Prostate gland (tissue), 2 donors: ENCODE data around the gene RTN1.
A peak's percentile ranks its signal among the peaks of the same experiment; 100 is the strongest.

Experiments used
- CTCF ChIP-seq, 4 experiments: fragments of 200-600 bp in 2 of 4; fragments of 450-650 bp in 2 of 4; sonication (generic) in 2 of 4; IDR thresholded peaks; 1 replicate in 3 of 4; 2 replicates in 1 of 4; pipeline ENCODE4 v1.5.1; 2016 to 2019; ENCODE audit warnings: antibody characterized with exemption in 4 of 4, mild to moderate bottlenecking in 2 of 4, moderate library complexity in 2 of 4
- POLR2A ChIP-seq: fragments of 450-650 bp; IDR thresholded peaks from one replicate; pipeline ENCODE4 v1.6.1; 2016; ENCODE audit warnings: antibody characterized with exemption, mild to moderate bottlenecking
- POLR2AphosphoS5 ChIP-seq: sonication (generic); formaldehyde crosslinking; IDR thresholded peaks from one replicate; pipeline ENCODE4 v1.6.1; 2017; ENCODE audit warnings: antibody characterized with exemption

DNA sequence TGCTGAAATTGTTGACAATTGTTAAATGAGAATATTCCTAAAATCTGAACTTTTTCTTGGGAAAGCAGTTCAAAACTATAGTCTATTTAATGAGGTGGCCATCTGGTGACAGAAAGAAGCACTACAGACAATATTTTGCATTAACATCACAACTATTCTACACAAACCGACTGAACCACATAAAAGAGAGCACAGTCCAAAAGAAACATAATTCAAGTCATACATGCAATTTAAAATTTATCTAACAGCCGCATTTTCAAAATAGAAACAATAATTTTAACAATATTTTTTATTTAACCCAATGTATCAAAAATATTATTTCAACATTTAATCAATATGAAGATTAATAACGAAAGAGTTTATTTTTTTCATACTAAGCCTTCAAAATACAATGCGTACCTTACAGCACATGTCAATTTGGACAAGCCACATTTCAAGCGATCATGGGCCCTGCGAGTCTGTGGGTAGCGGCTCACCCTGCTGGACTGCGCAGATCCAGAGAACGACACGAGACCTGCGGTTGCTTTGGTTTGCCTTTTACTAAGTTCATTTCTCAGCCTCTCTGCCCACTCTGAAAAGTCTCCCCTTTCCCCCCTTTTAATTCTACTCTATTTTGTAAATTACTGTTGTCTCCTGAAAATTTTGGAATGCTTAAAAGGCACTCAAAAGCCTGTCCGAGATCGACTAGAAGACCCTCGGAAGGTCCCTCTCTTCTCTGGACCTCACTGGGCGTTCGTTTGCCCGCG is 48.4 kb upstream of the RTN1 start:
- TF ChIP-seq POLR2A, result no peak
- peak in 3 of 4 experiments; percentile 21 to 56 (median 38) for TF ChIP-seq CTCF (IDR thresholded peaks at IDR 0.05)
- TF ChIP-seq POLR2AphosphoS5, result no peak
